Measurements from ENCODE around the gene THY1. TPM values are rescaled to one million over a fixed set of nuclear protein-coding genes. Genes with fewer than 3 reads are reported as not detected.

THY1 gene
- total RNA-seq, 1 experiment from 2014 or later, result 13.7 TPM

DNA sequence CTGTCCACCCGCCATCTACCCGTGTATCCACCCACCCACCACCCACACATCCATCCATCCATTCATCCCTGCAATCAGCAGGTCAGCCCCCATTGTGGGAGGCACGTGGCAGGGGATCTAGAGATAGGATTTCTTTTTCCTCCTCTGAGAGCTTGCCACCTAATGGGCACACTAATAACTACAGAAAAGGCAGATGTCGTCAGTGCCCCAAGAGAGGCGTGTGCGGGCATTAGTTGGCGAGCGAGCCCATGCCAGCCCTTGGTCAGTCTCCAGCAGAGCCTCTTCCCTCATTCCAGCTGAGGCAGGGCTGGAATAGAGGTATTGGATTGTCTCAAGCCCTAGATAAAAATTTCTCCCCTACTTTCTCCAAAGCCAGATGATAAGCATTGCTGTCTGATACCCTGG lies 51.2 kb downstream of the THY1 start:
- in situ Hi-C loops (cut with HindIII; ENCODE audit: low pct_unique_long_range_greater_than_20kb, low sequenced_read_pairs) (no loop called here), intact Hi-C loops (cut with micrococcal nuclease; ENCODE audit: unreplicated experiment) (loop anchor here (5.0 kb wide), 1 partner anchor 34 kb away; no protein-coding TSS in a partner anchor)
- ChIA-PET CTCF (interaction anchor here (0.6 to 1.5 kb wide), 3 partner anchors 12 to 194 kb away, joined by 3 to 6 read pairs (median 6); no protein-coding TSS in a partner anchor), POLR2A (no interaction called here)
- BruUV-seq (replicated peaks), result no TSS peak
- no peak for TF ChIP-seq TCF7L2 (IDR thresholded peaks at IDR 0.05; ENCODE audit: low read depth, low read length)
- TF ChIP-seq, protein P1, sequence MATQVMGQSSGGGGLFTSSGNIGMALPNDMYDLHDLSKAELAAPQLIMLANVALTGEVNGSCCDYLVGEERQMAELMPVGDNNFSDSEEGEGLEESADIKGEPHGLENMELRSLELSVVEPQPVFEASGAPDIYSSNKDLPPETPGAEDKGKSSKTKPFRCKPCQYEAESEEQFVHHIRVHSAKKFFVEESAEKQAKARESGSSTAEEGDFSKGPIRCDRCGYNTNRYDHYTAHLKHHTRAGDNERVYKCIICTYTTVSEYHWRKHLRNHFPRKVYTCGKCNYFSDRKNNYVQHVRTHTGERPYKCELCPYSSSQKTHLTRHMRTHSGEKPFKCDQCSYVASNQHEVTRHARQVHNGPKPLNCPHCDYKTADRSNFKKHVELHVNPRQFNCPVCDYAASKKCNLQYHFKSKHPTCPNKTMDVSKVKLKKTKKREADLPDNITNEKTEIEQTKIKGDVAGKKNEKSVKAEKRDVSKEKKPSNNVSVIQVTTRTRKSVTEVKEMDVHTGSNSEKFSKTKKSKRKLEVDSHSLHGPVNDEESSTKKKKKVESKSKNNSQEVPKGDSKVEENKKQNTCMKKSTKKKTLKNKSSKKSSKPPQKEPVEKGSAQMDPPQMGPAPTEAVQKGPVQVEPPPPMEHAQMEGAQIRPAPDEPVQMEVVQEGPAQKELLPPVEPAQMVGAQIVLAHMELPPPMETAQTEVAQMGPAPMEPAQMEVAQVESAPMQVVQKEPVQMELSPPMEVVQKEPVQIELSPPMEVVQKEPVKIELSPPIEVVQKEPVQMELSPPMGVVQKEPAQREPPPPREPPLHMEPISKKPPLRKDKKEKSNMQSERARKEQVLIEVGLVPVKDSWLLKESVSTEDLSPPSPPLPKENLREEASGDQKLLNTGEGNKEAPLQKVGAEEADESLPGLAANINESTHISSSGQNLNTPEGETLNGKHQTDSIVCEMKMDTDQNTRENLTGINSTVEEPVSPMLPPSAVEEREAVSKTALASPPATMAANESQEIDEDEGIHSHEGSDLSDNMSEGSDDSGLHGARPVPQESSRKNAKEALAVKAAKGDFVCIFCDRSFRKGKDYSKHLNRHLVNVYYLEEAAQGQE (IDR thresholded peaks at IDR 0.05; ENCODE audit: insufficient read depth in 1 of 2, low read depth in 2 of 2, low read length in 1 of 2), result no peak
- TF ChIP-seq POLR2AphosphoS5 (IDR thresholded peaks at IDR 0.05; ENCODE audit: low read depth, low read length), result no peak
- TF ChIP-seq SIN3A (IDR thresholded peaks at IDR 0.05; ENCODE audit: borderline replicate concordance, insufficient read depth, low read depth, low read length), result no peak
- TF ChIP-seq, protein P2, sequence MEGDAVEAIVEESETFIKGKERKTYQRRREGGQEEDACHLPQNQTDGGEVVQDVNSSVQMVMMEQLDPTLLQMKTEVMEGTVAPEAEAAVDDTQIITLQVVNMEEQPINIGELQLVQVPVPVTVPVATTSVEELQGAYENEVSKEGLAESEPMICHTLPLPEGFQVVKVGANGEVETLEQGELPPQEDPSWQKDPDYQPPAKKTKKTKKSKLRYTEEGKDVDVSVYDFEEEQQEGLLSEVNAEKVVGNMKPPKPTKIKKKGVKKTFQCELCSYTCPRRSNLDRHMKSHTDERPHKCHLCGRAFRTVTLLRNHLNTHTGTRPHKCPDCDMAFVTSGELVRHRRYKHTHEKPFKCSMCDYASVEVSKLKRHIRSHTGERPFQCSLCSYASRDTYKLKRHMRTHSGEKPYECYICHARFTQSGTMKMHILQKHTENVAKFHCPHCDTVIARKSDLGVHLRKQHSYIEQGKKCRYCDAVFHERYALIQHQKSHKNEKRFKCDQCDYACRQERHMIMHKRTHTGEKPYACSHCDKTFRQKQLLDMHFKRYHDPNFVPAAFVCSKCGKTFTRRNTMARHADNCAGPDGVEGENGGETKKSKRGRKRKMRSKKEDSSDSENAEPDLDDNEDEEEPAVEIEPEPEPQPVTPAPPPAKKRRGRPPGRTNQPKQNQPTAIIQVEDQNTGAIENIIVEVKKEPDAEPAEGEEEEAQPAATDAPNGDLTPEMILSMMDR (IDR thresholded peaks at IDR 0.05), result no peak; the same call in 1 of the 2 replicates
- DNase-seq (ENCODE audit: low read depth, low spot score) (no peak), ATAC-seq (peak; percentile 41; the same call in 1 of the 2 replicates)
- Histone ChIP-seq H3K4me3 (ENCODE audit: low read depth in 2 of 2, low read length in 2 of 2) (no peak overlapping the region), H3K27ac (ENCODE audit: low read length) (no peak overlapping the region), H3K27me3 (ENCODE audit: control insufficient read depth, insufficient read depth, low read length) (no peaks in the 10 kb centered on the region), H3K9me3 (ENCODE audit: control insufficient read depth, insufficient read depth, low read depth, low read length) (no peaks in the 10 kb centered on the region), H3K4me1 (ENCODE audit: control insufficient read depth, insufficient read depth, low read length) (peaks cover 16% of the 10 kb centered on the region), H3K36me3 (ENCODE audit: control insufficient read depth, insufficient read depth, low read length) (no peaks in the 10 kb centered on the region)

DNA sequence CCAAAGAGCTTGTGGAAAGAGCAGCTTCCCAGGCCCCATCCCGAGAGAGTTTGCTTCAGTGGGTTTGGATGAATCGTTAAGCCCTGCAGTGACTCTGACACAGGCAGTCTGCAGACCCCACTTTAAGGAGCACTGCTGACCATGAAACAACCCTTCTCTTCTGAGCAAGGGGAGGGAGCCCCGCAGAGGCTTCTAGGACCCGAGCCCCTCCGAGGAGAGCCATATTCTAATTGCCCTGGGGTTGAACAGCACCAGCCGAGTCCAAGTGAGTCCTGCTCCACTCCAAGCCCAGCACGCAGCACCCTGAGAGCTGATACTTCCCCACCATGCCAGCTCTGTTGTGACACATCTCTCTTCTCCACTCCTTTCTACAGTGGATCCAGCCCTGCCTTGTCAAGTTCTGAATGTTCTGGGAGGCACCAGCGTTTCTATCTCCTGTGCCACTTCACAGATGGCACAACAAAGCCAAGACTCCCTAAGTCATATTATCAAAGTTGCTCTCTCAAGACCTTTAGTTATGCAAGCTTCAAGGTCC lies 51.8 kb downstream of the THY1 start:
- H3K9me3 ChIP-seq (ENCODE audit: control insufficient read depth, insufficient read depth, low read depth, low read length), result no peaks in the 10 kb centered on the region
- no peak overlapping the region for H3K27ac ChIP-seq (ENCODE audit: low read length)
- H3K36me3 ChIP-seq (ENCODE audit: control insufficient read depth, insufficient read depth, low read length), result no peaks in the 10 kb centered on the region
- peaks cover 9% of the 10 kb centered on the region for H3K4me1 ChIP-seq (ENCODE audit: control insufficient read depth, insufficient read depth, low read length)
- ATAC-seq (no peak), DNase-seq (ENCODE audit: low read depth, low spot score) (no peak)
- POLR2A ChIA-PET, result no interaction called here
- in situ Hi-C loops (cut with HindIII; ENCODE audit: low pct_unique_long_range_greater_than_20kb, low sequenced_read_pairs) (no loop called here), intact Hi-C loops (cut with micrococcal nuclease; ENCODE audit: unreplicated experiment) (loop anchor here (5.0 kb wide), 1 partner anchor 34 kb away; no protein-coding TSS in a partner anchor)
- CTCF ChIA-PET, result interaction anchor here (0.6 to 1.5 kb wide), 3 partner anchors 12 to 104 kb away, joined by 3 to 6 read pairs (median 6); no protein-coding TSS in a partner anchor
- H3K4me3 ChIP-seq (ENCODE audit: low read depth in 2 of 2, low read length in 2 of 2), result no peak overlapping the region
- no TSS peak for BruUV-seq (replicated peaks)
- TF ChIP-seq, protein P2 (IDR thresholded peaks at IDR 0.05), result no peak
- no peak for TF ChIP-seq POLR2AphosphoS5 (IDR thresholded peaks at IDR 0.05; ENCODE audit: low read depth, low read length)
- TF ChIP-seq, protein P1 (IDR thresholded peaks at IDR 0.05; ENCODE audit: insufficient read depth in 1 of 2, low read depth in 2 of 2, low read length in 1 of 2), result no peak
- no peak for TF ChIP-seq TCF7L2 (IDR thresholded peaks at IDR 0.05; ENCODE audit: low read depth, low read length)
- no peak for TF ChIP-seq SIN3A (IDR thresholded peaks at IDR 0.05; ENCODE audit: borderline replicate concordance, insufficient read depth, low read depth, low read length)
- H3K27me3 ChIP-seq (ENCODE audit: control insufficient read depth, insufficient read depth, low read length), result no peaks in the 10 kb centered on the region
